ENCODE data around the gene FAM98A. TPM values are rescaled to one million over a fixed set of nuclear protein-coding genes. Genes with fewer than 3 reads are reported as not detected.

Gene FAM98A
- 10 to 100 TPM; 10.8 to 17.7 TPM for polyA plus RNA-seq

DNA sequence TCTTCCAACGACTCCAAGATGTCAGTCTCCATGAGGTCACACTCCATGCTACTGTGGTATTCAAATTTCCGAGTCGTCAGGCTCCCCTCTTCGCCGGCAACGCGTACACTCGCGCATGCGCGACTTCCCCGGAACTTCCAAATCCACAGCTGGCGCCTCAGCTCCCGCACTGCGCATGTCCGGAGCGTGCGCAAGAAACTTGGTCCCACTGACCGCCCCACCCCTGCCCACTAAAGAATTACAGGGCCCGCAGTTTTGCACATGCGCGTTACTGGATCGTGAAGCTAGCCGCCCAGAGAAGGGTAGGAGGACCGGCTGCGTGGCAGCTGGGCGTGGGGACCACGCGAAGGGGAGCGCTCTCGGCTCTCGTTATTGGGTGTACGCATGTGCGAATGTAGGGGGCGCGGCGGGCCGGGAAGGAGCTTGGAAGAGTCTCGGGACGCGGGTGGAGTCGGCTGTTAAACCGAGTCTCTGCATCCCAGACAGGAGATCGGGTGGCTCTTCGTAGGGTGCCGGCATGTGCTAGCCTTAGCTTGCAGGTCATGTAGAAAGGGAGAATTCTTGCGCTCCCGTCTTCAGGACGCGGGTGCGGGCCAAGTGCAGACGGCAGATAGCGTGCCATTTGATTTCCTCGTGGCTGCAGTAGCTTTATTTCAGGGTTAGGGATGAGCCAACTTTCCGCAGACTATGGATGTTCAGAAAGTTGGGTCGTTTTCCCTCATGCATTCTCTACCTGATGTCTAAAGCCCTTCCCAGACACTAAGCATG, at the start of gene FAM98A:
Gene FAM98A, minus strand, starts transcription at position 125 of the 768 bp plus-strand sequence. Its CDS starts 78 bp downstream, at position 47.
- Histone ChIP-seq H3K27me3 (ENCODE audit: control insufficient read depth in 1 of 2, insufficient read depth in 2 of 2, low read length in 2 of 2) (no peaks in the 10 kb centered on the region), H3K27ac (ENCODE audit: low read depth in 2 of 2, low read length in 1 of 2) (peak within 1 kb of the TSS; percentile 82 to 89), H3K9me3 (ENCODE audit: control insufficient read depth in 2 of 2, insufficient read depth in 1 of 2, low read depth in 1 of 2, low read length in 1 of 2) (no peaks in the 10 kb centered on the region), H3K4me1 (ENCODE audit: control insufficient read depth in 2 of 2, insufficient read depth in 2 of 2, low read length in 1 of 2) (no peaks in the 10 kb centered on the region), H3K36me3 (ENCODE audit: control insufficient read depth in 2 of 2, insufficient read depth in 2 of 2, low read length in 1 of 2) (no peaks in the 10 kb centered on the region), H3K4me3 (ENCODE audit: low read depth in 1 of 2, low read length in 2 of 2) (peak within 1 kb of the TSS; percentile 93 to 97)
- 0 to 1% methylated on average over 56 of the region's 56 CpGs for WGBS, 2 donors

DNA sequence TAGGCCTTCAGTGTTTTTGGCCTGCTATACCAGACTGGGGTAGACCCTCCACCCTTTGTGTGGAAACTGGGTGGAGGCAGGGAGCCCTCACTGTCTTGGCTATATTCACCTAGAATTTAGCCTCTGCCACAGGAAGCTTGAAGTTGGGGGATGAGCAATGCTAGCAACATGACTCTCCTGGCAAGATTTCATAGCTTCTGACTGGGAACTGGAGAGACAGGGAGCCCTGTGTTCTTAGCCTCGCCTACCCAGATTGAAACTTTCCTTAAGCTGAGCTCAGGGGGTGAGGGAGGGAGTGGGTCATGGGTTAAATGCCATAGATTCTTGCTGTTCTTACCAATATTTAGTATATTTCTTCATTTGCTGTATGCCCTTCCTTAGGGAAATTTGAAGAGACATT, 46.8 kb upstream of the FAM98A start:
- H3K4me1 ChIP-seq (ENCODE audit: control insufficient read depth in 2 of 2, insufficient read depth in 2 of 2, low read length in 1 of 2) = no peaks in the 10 kb centered on the region
- no peaks in the 10 kb centered on the region for H3K9me3 ChIP-seq (ENCODE audit: control insufficient read depth in 2 of 2, insufficient read depth in 1 of 2, low read depth in 1 of 2, low read length in 1 of 2)
- H3K4me3 ChIP-seq (ENCODE audit: low read depth in 1 of 2, low read length in 2 of 2) = no peak overlapping the region
- no peaks in the 10 kb centered on the region for H3K27me3 ChIP-seq (ENCODE audit: control insufficient read depth in 1 of 2, insufficient read depth in 2 of 2, low read length in 2 of 2)
- no peak overlapping the region for H3K27ac ChIP-seq (ENCODE audit: low read depth in 2 of 2, low read length in 1 of 2)
- WGBS, 2 donors = 54 to 58% methylated on average over 1 of the region's 1 CpG
- no peaks in the 10 kb centered on the region for H3K36me3 ChIP-seq (ENCODE audit: control insufficient read depth in 2 of 2, insufficient read depth in 2 of 2, low read length in 1 of 2)

DNA sequence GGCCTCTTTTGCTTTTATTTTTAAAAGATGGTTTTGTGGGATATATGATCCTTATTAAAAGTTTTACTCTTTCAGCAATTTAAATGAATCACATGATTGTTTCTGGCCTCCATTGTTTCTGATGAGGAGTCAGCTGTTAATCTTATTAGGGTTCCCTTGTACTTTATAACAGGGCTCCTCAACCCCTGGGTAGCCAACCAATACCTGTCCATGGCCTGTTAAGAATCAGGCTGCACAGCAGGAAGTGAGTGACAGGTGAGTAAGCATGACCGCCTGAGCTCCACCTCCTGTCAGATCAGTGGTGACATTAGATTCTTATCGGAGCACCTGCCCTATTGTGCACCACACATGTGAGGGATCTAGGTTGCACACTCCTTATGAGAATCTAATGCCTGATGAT, 45.1 kb upstream of the FAM98A start:
- H3K27ac ChIP-seq (ENCODE audit: low read depth in 2 of 2, low read length in 1 of 2) = no peak overlapping the region
- H3K4me3 ChIP-seq (ENCODE audit: low read depth in 1 of 2, low read length in 2 of 2) = no peak overlapping the region
- 85 to 86% methylated on average over 2 of the region's 2 CpGs for WGBS, 2 donors
- no peaks in the 10 kb centered on the region for H3K36me3 ChIP-seq (ENCODE audit: control insufficient read depth in 2 of 2, insufficient read depth in 2 of 2, low read length in 1 of 2)
- H3K27me3 ChIP-seq (ENCODE audit: control insufficient read depth in 1 of 2, insufficient read depth in 2 of 2, low read length in 2 of 2) = no peaks in the 10 kb centered on the region
- H3K4me1 ChIP-seq (ENCODE audit: control insufficient read depth in 2 of 2, insufficient read depth in 2 of 2, low read length in 1 of 2) = no peaks in the 10 kb centered on the region
- H3K9me3 ChIP-seq (ENCODE audit: control insufficient read depth in 2 of 2, insufficient read depth in 1 of 2, low read depth in 1 of 2, low read length in 1 of 2) = no peaks in the 10 kb centered on the region

DNA sequence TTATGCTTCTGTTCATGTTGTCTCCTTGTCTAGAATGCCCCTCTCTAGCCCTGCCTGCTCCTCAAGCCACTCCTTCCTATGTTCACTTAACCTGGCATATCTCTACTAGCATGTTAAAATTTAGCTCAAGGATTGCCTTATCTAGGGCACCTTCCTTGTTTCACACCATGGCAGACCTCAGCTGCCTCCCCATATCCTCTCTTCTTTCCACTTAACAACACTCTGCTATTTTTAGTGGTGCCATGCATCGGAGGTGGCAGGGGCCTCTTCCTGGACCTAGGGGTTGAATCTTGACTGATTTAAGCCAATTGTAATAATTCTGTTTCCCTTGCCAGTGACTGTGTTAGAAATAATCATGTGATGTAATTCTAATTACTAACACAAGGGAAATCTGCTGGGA, 36.9 kb upstream of the FAM98A start:
- Histone ChIP-seq H3K27me3 (ENCODE audit: control insufficient read depth in 1 of 2, insufficient read depth in 2 of 2, low read length in 2 of 2) (no peaks in the 10 kb centered on the region), H3K4me1 (ENCODE audit: control insufficient read depth in 2 of 2, insufficient read depth in 2 of 2, low read length in 1 of 2) (no peaks in the 10 kb centered on the region), H3K4me3 (ENCODE audit: low read depth in 1 of 2, low read length in 2 of 2) (no peak overlapping the region), H3K27ac (ENCODE audit: low read depth in 2 of 2, low read length in 1 of 2) (no peak overlapping the region), H3K9me3 (ENCODE audit: control insufficient read depth in 2 of 2, insufficient read depth in 1 of 2, low read depth in 1 of 2, low read length in 1 of 2) (no peaks in the 10 kb centered on the region), H3K36me3 (ENCODE audit: control insufficient read depth in 2 of 2, insufficient read depth in 2 of 2, low read length in 1 of 2) (no peaks in the 10 kb centered on the region)
- 43 to 82% methylated on average over 1 of the region's 1 CpG for WGBS, 2 donors

DNA sequence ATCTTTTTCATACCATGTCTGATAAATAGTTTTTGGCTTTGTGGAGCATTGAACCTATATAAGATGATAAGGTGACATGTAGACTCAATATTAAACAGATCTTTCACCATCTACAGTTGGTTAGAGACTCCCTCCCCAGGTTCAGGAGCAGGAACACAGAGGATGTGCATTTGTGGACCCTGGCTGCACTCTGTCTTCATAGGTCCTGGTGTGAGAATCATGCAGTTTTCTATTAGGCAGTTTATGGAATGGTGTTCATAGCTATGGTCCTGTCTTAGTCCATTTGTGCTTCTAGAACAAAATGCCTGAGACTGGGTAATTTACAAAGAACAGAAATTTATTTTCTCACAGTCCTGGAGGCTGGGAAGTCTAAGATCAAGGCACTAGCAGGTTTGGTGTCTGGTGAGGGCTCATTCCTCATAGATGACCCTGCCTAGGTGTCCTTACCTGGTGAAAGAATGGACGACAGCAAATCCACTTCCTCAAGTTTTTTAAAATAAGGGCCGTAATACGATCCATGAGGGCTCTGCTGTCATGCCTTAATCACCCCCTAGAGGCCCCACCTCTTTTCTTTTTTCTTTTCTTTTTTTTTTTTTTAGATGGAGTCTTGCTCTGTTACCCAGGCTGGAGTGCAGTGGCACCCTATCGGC, 35.3 kb upstream of the FAM98A start:
- H3K4me1 ChIP-seq (ENCODE audit: control insufficient read depth in 2 of 2, insufficient read depth in 2 of 2, low read length in 1 of 2) = no peaks in the 10 kb centered on the region
- H3K36me3 ChIP-seq (ENCODE audit: control insufficient read depth in 2 of 2, insufficient read depth in 2 of 2, low read length in 1 of 2) = no peaks in the 10 kb centered on the region
- H3K27ac ChIP-seq (ENCODE audit: low read depth in 2 of 2, low read length in 1 of 2) = no peak overlapping the region
- WGBS, 2 donors = 80 to 90% methylated on average over 4 of the region's 4 CpGs
- no peak overlapping the region for H3K4me3 ChIP-seq (ENCODE audit: low read depth in 1 of 2, low read length in 2 of 2)
- no peaks in the 10 kb centered on the region for H3K9me3 ChIP-seq (ENCODE audit: control insufficient read depth in 2 of 2, insufficient read depth in 1 of 2, low read depth in 1 of 2, low read length in 1 of 2)
- H3K27me3 ChIP-seq (ENCODE audit: control insufficient read depth in 1 of 2, insufficient read depth in 2 of 2, low read length in 2 of 2) = no peaks in the 10 kb centered on the region

DNA sequence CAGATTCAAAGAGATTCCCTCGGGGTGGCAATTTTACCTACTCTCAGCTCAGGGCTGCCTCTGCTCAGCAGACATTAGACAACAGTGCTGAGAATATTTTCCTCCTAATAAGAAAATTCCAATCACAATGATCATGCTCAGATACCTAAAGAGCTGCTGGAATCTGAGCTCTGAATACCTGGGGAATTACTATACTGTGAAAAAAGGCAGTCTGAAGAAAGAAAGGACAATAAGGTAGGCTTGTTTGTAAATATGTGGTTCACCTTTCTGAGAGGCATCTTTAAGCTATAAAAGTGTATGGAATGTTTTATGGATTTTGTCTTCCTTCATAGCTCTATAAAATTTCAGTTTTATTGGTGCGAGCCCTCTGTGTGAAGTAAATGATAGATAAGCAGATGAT, 34.2 kb upstream of the FAM98A start:
- H3K9me3 ChIP-seq (ENCODE audit: control insufficient read depth in 2 of 2, insufficient read depth in 1 of 2, low read depth in 1 of 2, low read length in 1 of 2) = no peaks in the 10 kb centered on the region
- no peaks in the 10 kb centered on the region for H3K27me3 ChIP-seq (ENCODE audit: control insufficient read depth in 1 of 2, insufficient read depth in 2 of 2, low read length in 2 of 2)
- 86 to 94% methylated on average over 2 of the region's 2 CpGs for WGBS, 2 donors
- H3K4me1 ChIP-seq (ENCODE audit: control insufficient read depth in 2 of 2, insufficient read depth in 2 of 2, low read length in 1 of 2) = no peaks in the 10 kb centered on the region
- H3K27ac ChIP-seq (ENCODE audit: low read depth in 2 of 2, low read length in 1 of 2) = no peak overlapping the region
- H3K4me3 ChIP-seq (ENCODE audit: low read depth in 1 of 2, low read length in 2 of 2) = no peak overlapping the region
- H3K36me3 ChIP-seq (ENCODE audit: control insufficient read depth in 2 of 2, insufficient read depth in 2 of 2, low read length in 1 of 2) = no peaks in the 10 kb centered on the region

DNA sequence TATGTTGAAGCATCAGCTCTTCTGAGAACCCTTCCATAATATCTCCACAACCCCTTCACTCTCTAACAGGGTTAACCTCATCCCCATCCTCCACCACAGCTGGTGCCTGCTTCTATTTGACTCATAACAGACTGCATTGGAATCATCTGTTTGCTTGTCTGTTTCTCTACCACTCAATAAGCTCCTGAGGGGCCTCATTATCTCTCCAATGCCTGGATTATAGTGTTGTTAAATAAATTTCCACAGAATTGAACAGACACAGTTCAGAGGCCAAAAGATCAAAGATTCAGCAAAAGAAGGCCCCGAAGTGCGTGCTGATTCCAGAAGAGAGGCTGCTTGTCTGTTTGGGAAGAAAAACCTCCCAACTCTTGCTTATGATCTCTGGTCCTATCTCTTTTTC, 33.7 kb upstream of the FAM98A start:
- 88 to 90% methylated on average over 2 of the region's 2 CpGs for WGBS, 2 donors
- H3K27me3 ChIP-seq (ENCODE audit: control insufficient read depth in 1 of 2, insufficient read depth in 2 of 2, low read length in 2 of 2) = no peaks in the 10 kb centered on the region
- no peak overlapping the region for H3K27ac ChIP-seq (ENCODE audit: low read depth in 2 of 2, low read length in 1 of 2)
- no peaks in the 10 kb centered on the region for H3K9me3 ChIP-seq (ENCODE audit: control insufficient read depth in 2 of 2, insufficient read depth in 1 of 2, low read depth in 1 of 2, low read length in 1 of 2)
- H3K36me3 ChIP-seq (ENCODE audit: control insufficient read depth in 2 of 2, insufficient read depth in 2 of 2, low read length in 1 of 2) = no peaks in the 10 kb centered on the region
- H3K4me3 ChIP-seq (ENCODE audit: low read depth in 1 of 2, low read length in 2 of 2) = no peak overlapping the region
- no peaks in the 10 kb centered on the region for H3K4me1 ChIP-seq (ENCODE audit: control insufficient read depth in 2 of 2, insufficient read depth in 2 of 2, low read length in 1 of 2)

- Histone ChIP-seq H3K27me3 (ENCODE audit: control insufficient read depth in 1 of 2, insufficient read depth in 2 of 2, low read length in 2 of 2) (no peaks in the 10 kb centered on the region), H3K27ac (ENCODE audit: low read depth in 2 of 2, low read length in 1 of 2) (no peak overlapping the region), H3K4me3 (ENCODE audit: low read depth in 1 of 2, low read length in 2 of 2) (no peak overlapping the region), H3K36me3 (ENCODE audit: control insufficient read depth in 2 of 2, insufficient read depth in 2 of 2, low read length in 1 of 2) (no peaks in the 10 kb centered on the region), H3K9me3 (ENCODE audit: control insufficient read depth in 2 of 2, insufficient read depth in 1 of 2, low read depth in 1 of 2, low read length in 1 of 2) (no peaks in the 10 kb centered on the region), H3K4me1 (ENCODE audit: control insufficient read depth in 2 of 2, insufficient read depth in 2 of 2, low read length in 1 of 2) (no peaks in the 10 kb centered on the region)
- WGBS, 2 donors = 88% methylated on average over 6 of the region's 6 CpGs
Measured at GRCh38 chr2:33628031-33628827, 29.1 kb upstream of the FAM98A start.

- Histone ChIP-seq H3K9me3 (ENCODE audit: control insufficient read depth in 2 of 2, insufficient read depth in 1 of 2, low read depth in 1 of 2, low read length in 1 of 2) (no peaks in the 10 kb centered on the region), H3K4me1 (ENCODE audit: control insufficient read depth in 2 of 2, insufficient read depth in 2 of 2, low read length in 1 of 2) (no peaks in the 10 kb centered on the region), H3K4me3 (ENCODE audit: low read depth in 1 of 2, low read length in 2 of 2) (no peak overlapping the region), H3K27ac (ENCODE audit: low read depth in 2 of 2, low read length in 1 of 2) (no peak overlapping the region), H3K27me3 (ENCODE audit: control insufficient read depth in 1 of 2, insufficient read depth in 2 of 2, low read length in 2 of 2) (no peaks in the 10 kb centered on the region), H3K36me3 (ENCODE audit: control insufficient read depth in 2 of 2, insufficient read depth in 2 of 2, low read length in 1 of 2) (no peaks in the 10 kb centered on the region)
- WGBS, 2 donors = 90 to 97% methylated on average over 1 of the region's 1 CpG
Measured at GRCh38 chr2:33619028-33619427, 19.9 kb upstream of the FAM98A start.

Measured in esophagus (tissue), 2 donors.